Right lobe of liver (tissue), 4 donors: ENCODE measurements around the gene G3BP1.

Source experiments
- POLR2A ChIP-seq: fragments of 450-650 bp; IDR thresholded peaks from one replicate; pipeline ENCODE4 v1.6.1; 2017; ENCODE audit warnings: antibody characterized with exemption, mild to moderate bottlenecking
- TF ChIP-seq, protein P1 (sequence below), 4 donors: fragments of 200-600 bp in 3 of 4; fragments of 450-650 bp in 1 of 4; IDR thresholded peaks; one replicate each; pipeline versions ENCODE4 v1.5.1 to v1.8.0; 2016 to 2022; ENCODE audit warnings: antibody characterized with exemption in 4 of 4, mild to moderate bottlenecking in 2 of 4
- donor health status: DM: no; HTN: no; CAD: no.
- donor health status: DM: no; HTN: no; CAD: no.
- donor health status: DM: no; HTN: yes; CAD: no.

GRCh38 chr5:151798674-151799073 lies 26.9 kb downstream of the G3BP1 start:
- TF ChIP-seq, protein P1, sequence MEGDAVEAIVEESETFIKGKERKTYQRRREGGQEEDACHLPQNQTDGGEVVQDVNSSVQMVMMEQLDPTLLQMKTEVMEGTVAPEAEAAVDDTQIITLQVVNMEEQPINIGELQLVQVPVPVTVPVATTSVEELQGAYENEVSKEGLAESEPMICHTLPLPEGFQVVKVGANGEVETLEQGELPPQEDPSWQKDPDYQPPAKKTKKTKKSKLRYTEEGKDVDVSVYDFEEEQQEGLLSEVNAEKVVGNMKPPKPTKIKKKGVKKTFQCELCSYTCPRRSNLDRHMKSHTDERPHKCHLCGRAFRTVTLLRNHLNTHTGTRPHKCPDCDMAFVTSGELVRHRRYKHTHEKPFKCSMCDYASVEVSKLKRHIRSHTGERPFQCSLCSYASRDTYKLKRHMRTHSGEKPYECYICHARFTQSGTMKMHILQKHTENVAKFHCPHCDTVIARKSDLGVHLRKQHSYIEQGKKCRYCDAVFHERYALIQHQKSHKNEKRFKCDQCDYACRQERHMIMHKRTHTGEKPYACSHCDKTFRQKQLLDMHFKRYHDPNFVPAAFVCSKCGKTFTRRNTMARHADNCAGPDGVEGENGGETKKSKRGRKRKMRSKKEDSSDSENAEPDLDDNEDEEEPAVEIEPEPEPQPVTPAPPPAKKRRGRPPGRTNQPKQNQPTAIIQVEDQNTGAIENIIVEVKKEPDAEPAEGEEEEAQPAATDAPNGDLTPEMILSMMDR (IDR thresholded peaks at IDR 0.05) = no peak
- no peak for TF ChIP-seq POLR2A
